Activated T-cell treated with anti-CD3 and anti-CD28 coated beads for 24 hours (primary cell): ENCODE results near the gene TSHB.

Experiments used
- DNase-seq: peaks from one replicate; pipeline ENCODE4 v3.0.0-alpha.2; 2020; ENCODE audit warnings: low read depth

Gene TSHB

GRCh38 chr1:115060501-115060900, 30.9 kb downstream of the TSHB start:
- DNase-seq: no peak

- DNase-seq: peak; percentile 80
These were observed 32.9 kb downstream of the TSHB start for GRCh38 chr1:115062542-115063004.

GRCh38 chr1:115063228-115063901, 33.7 kb downstream of the TSHB start:
- no peak for DNase-seq

- no peak for DNase-seq
These were observed 34.8 kb downstream of the TSHB start for GRCh38 chr1:115064461-115064860.

- no peak for DNase-seq
These were observed 35.4 kb downstream of the TSHB start for GRCh38 chr1:115065021-115065420.

GRCh38 chr1:115067161-115067859, 37.7 kb downstream of the TSHB start:
- no peak for DNase-seq

GRCh38 chr1:115068826-115069585, 39.4 kb downstream of the TSHB start:
- DNase-seq: no peak

GRCh38 chr1:115069659-115070308, 40.2 kb downstream of the TSHB start:
- DNase-seq: no peak

- no peak for DNase-seq
These were observed 41.5 kb downstream of the TSHB start for GRCh38 chr1:115071012-115071664.

GRCh38 chr1:115073298-115074087, 43.9 kb downstream of the TSHB start:
- DNase-seq: no peak

GRCh38 chr1:115074839-115075534, 45.4 kb downstream of the TSHB start:
- DNase-seq: no peak

- no peak for DNase-seq
These were observed 46.8 kb downstream of the TSHB start for GRCh38 chr1:115076384-115076915.

- no peak for DNase-seq
These were observed 47.8 kb downstream of the TSHB start for GRCh38 chr1:115077286-115077983.

GRCh38 chr1:115077984-115078330, 48.3 kb downstream of the TSHB start:
- no peak for DNase-seq

GRCh38 chr1:115078708-115079107, 49.1 kb downstream of the TSHB start:
- DNase-seq: no peak

- no peak for DNase-seq
These were observed 53.3 kb downstream of the TSHB start for GRCh38 chr1:115082949-115083348.
